GM19468 (cell line): ENCODE results near the gene CHMP2B.
A peak's percentile ranks its signal among the peaks of the same experiment; 100 is the strongest.
"Not testable (repeated sequence)": the region's sequence is repeated elsewhere in the genome, so short reads cannot be mapped to it uniquely, and the experiment has no call there.

Source experiments
- ATAC-seq: cut with Tn5 transposase; IDR thresholded peaks from one replicate; pipeline ENCODE4 v1.9.1; 2021; ENCODE audit warnings: mild to moderate bottlenecking, moderate library complexity, moderate number of reproducible peaks; ENCODE audit not compliant: unreplicated experiment; ENCODE audit errors: extremely low read depth

Gene CHMP2B

DNA sequence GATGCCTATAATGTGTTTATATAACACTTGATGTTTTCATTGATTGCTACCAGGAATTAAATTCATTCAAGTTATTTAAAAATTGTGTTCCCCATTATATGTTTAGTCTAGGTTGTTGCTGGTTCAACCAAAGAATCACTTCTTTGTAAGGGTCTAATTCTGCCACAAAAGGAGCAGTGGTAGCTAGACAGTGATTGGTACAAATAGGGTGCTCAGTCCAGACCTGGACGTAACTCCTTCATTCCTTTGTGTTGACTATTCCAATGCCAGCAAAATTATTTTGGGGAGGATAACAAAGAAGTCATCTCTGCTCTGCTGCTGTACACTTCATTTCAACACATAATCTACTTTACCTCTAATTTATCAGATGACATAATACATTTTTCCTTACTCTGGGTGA lies 1.2 kb downstream of the CHMP2B start:
- no peak for ATAC-seq

- ATAC-seq, result no peak
Observed at GRCh38 chr3:87229113-87229512, 2.0 kb downstream of the CHMP2B start.

DNA sequence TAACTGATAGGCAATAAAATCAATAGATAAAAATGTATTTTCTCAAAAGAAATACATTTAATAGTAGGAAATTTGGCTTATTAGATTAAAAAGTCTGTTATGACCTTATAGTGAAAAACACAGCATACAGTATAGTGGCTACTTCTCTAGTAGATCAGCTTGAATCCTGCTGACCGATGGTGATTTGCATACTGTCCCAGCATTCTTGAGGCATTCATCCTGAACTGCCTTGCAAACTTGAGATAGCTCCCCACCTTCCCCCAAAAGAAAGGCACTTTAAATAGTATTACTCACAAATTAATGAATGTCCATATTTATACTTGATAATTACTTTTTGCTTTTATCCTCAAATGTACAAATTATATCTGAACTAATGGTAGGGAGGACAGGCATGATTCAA lies 6.7 kb downstream of the CHMP2B start:
- no peak for ATAC-seq

- ATAC-seq, result no peak
Observed at GRCh38 chr3:87236093-87236492, 9.0 kb downstream of the CHMP2B start.

GRCh38 chr3:87246662-87247429 lies 19.7 kb downstream of the CHMP2B start:
- no peak for ATAC-seq

DNA sequence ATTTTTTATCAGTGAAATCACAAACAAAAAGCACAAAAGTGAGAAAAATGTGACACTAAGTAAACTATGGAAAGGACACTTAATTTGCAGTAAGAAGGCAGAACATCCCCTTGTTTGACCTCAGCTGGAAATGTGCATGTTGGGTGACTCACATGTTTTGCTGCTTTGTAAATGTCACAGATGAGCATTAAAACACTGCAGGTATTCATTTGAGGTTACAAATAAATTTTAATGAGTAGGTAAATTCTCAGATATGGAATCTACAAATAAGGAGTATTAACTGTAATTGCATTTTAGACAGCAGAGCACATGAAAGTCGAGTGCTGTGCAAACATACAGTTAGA lies 20.3 kb downstream of the CHMP2B start:
- ATAC-seq, result no peak

GRCh38 chr3:87248231-87248630 lies 21.1 kb downstream of the CHMP2B start:
- ATAC-seq, result not testable (repeated sequence)

DNA sequence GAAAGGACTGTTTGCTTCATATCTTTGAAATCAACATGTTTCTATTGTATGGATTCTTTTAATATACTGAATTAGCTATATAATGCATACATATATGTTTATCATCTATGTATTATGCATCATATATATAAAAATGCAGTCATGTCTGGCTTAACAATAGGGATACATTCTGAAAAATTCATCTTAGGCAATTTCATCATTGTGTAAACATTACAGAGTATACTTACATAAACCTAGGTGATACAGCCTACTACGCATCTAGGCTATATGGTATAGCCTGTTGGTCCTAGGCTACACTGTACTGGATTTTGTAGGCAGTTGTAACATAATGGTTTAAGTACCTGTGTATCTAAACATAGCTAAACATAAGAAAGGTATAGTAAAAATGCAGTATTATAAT lies 21.7 kb downstream of the CHMP2B start:
- no peak for ATAC-seq

DNA sequence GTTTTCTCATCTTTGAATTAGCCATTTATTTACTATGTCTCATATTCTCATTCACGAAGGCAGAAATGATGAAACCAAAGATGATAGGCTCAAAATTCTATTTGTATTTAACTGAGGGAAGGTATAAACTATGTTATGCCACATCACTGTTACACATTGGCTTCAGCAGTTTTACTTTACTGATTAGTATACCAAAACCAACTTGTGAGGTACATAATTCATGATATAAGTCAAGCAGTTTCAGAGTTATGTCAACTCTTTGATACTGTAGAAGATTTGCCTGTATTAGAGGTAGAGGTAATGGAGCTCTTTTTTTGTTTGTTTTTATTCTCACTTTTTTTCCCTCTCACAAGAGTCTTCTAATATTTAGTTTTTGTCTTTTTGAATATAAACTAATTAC lies 22.9 kb downstream of the CHMP2B start:
- no peak for ATAC-seq

DNA sequence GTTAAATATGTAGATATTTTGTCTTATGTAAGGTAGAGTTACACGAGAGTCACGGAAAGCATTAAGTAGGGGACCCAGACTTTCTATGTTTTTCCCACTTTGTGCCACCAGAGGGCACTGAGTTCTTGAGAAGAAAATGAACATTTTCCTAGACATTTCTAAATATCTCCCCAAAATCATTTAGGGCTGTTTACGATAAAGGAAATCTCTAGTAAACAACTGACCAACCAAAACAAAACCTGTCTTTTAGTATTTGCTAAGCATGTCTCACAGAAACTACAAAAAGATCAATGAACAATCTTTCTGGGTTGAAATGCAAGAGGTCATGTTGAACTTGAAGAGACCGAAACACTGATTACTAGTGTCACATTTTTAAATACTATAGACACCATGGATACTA lies 33.2 kb downstream of the CHMP2B start:
- no peak for ATAC-seq

DNA sequence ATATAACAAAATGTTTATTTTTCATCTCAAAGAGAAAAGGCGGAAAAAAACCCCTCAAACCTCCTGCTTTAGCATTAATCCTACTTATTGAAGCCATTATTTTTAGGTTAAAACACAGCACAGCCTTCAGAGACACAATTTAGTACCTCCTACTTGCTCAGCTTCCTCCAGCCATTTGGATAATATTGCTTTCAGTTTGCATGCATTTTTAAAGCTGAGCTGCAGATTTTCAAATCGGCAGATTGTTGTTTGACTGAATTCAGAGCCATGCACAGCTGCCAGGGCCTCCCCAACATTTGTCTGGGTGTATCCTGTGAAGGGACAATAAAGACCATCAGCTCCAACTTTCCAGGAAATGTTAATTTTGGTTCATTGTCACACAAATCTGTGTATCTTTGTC lies 34.8 kb downstream of the CHMP2B start:
- no peak for ATAC-seq

DNA sequence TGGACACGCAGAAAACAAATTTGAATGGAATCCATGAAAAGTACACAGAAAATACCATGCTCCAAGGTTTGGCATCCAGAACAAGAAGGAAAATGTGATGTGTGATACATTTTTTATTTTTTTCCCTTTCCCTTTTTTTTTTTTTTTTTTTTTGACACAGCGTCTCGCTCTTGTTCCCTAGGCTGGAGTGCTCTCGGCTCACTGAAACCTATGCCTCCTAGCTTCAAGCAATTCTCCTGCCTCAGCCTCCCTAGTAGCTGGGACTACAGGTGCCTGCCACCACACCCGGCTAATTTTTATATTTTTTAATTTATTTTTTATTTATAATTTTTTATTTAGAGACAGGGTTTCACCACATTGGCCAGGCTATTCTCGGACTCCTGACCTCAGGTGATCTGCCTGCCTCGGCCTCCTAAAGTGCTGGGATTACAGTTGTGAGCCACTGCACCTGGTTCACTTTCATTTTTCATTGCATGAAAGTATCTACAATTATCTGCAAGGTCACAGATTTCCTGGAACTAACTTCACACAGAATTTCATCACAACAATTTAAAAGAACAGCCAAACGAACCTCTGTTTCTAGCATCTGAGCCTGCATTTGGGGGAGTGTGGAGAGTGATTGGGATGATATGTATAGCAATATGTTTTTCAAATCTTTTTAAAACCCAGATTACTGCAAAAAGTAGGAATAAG lies 41.0 kb downstream of the CHMP2B start:
- ATAC-seq, result no peak

DNA sequence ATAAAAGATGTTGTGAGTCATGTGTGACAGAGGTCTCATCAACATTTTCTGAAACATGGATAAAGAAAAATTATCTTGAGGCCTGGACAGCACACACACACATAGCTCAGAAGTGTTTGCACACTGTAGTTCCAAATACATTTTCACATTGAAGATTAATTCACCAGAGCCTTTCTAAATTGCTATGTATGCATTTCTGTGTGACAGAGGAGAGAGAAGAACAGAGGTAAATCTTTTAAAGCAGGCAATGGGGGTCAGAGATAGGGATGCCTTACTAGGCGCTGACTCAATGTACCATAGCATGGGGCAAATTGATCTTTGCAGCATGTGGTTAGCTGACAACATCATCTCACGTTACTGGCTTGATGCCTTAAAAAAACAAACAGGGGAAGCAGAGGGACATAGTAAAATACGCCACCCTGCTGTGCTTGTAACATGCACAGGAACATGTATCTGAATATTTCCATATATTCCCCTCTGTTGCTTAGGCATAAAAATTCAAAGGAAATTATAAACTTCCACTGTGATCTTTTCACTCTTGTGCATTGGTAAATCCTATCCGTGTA lies 41.6 kb downstream of the CHMP2B start:
- ATAC-seq, result no peak

DNA sequence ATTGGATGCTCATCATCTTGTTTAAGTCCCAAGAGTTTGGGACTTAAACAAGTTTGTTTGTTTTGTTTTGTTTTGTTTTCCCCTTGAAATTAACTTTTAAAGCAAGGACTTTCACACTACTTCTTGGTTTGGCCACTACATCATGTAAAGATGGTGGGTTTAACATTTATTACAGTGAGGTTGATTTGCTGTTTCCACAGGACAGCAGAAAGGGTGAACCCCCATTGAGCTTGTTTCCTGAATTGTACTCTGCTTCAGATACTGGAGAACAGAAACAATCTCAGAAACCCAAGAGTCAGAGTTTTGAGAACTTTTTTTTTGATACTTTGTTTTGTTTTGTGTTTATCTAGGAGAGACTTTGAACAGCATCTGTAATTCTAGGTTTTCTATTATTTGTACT lies 42.6 kb downstream of the CHMP2B start:
- ATAC-seq, result no peak

- no peak for ATAC-seq
Observed at GRCh38 chr3:87270908-87271700, 44.0 kb downstream of the CHMP2B start.

DNA sequence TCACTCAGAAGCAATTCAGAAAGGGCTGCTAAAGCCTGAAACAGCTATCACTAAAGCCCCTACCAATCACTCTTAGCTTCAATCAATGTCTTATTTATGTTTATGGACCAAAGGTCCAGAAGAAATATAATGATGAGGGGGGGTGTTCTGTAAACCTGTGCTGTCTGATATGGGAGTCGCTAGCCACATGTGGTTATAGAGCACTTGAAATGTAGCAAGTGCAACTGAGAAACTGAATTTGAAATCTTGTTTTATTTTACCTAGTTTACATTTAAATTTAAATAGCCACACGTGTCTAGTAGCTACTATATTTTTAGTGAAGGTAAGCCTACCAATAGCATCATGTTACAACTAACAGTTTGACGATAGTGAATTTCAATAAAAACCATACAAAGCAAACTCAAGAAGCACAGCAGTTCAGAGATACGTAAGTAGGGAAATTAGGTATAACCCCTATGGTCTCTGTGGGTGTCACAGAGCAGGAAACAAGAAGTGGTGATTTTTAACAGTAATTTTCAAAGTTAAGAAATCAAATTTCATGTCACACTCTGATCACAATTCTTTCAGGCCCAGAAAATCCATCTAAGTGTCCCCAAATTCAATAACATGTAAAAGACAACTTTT lies 45.7 kb downstream of the CHMP2B start:
- ATAC-seq, result peak; percentile 48

- no peak for ATAC-seq
Observed at GRCh38 chr3:87276484-87276883, 49.4 kb downstream of the CHMP2B start, which contains the start of gene POU1F1. POU1F1 (minus strand) TSS chr3:87276584; CDS start chr3:87276462, 122 bp downstream.

- ATAC-seq, result no peak
Observed at GRCh38 chr3:87287011-87287410, 59.9 kb downstream of the CHMP2B start.

GRCh38 chr3:87288446-87288845 lies 61.3 kb downstream of the CHMP2B start:
- no peak for ATAC-seq

DNA sequence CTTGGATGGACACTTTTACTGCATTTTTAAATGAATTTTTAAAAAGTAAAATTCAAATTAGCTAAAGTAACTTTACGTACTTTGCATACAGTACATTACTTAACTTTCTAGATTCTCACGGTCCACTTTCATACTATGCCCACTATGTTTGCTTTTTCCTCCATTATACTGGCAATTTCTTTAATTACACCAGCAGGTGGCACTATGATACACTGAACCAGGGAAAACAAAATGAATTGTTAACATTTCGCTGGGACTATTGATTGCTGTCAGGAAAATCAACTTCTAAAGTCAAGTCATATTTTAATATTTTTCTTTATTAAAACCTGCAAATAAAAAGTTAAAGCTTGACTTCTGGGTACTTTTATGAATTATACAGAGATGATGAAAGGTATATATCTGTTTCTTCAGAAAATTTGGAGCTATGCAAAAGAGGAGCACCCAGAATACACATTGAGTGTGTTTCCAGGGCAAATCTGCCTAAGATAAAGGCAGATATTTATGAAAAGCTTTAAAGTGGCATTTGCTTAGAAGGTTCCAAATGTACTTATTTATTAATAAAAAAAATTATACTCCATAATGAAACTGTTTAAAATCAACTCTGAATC lies 71.1 kb downstream of the CHMP2B start:
- peak; percentile 88 for ATAC-seq
